ENCODE data around the gene TP53RK.

- TF ChIP-seq EZH2 (optimal IDR thresholded peaks at IDR 0.05; ENCODE audit: low read depth, low read length) (no peak), CTCF (IDR thresholded peaks at IDR 0.05; ENCODE audit: low read length) (no peak), EZH2phosphoT487 (IDR thresholded peaks at IDR 0.05; ENCODE audit: low read length) (no peak)
These were observed 13.4 kb upstream of the TP53RK start for GRCh38 chr20:46702447-46703203.
